K562 (cell line): ENCODE measurements around the gene INPP5K. TPM values are rescaled to one million over a fixed set of nuclear protein-coding genes. Genes with fewer than 3 reads are reported as not detected.

Source experiments
- ATAC-seq: fragments of 200-7000 bp; cut with Tn5 transposase; 3 replicates; pipeline ENCODE4 v1.9.1; 2020; ENCODE audit warnings: moderate library complexity
- BruUV-seq: library from RNA; stranded (reverse); fragments of 400-500 nt; replicated peaks from 2 replicates; lab custom pipeline; 2021; lab: Mats Ljungman, UMichigan
- CTCF ChIA-PET: fragments of 300-600 bp; formaldehyde crosslinking; extraction: SDS; loops from one replicate; lab custom pipeline; 2021; ENCODE audit warnings: low intra/inter-chr PET ratio; lab: Yijun Ruan, JAX
- POLR2A ChIA-PET: fragments of 300-600, 350-650 bp; sonication (Branson Sonifier 250); formaldehyde crosslinking; extraction: SDS; loops from one replicate; lab custom pipeline; 2021; ENCODE audit warnings: antibody characterized with exemption, inconsistent platforms; lab: Yijun Ruan, JAX
- DNase-seq, 4 experiments: peaks; one replicate each; pipeline versions ENCODE4 v3.0.0 to v3.0.0-alpha.2; 2011 to 2018; ENCODE audit warnings: low spot score in 3 of 4, mixed read lengths in 3 of 4; ENCODE audit errors: extremely low read depth in 1 of 4
- FAIRE-seq: peaks from 2 replicates; lab custom pipeline; 2011; peaks lifted over from hg19 to GRCh38; lab: Jason Lieb, UNC
- H2AFZ ChIP-seq: 2 replicates; pipeline ENCODE4 v1.6.0; 2011; ENCODE audit warnings: low read depth, low read length, control low read depth, inconsistent platforms
- H3K27ac ChIP-seq: fragments of 200-600 bp; 3 replicates; pipeline ENCODE4 v1.8.0; 2011; ENCODE audit warnings: low read depth, mild to moderate bottlenecking, control low read depth, inconsistent platforms, low read length, moderate library complexity, mixed read lengths; ENCODE audit errors: extremely low read depth
- H3K27me3 ChIP-seq, 2 experiments: fragments of 300-600 bp in 1 of 2; 2 replicates in 1 of 2; 3 replicates in 1 of 2; pipeline versions ENCODE4 v1.6.0 to v1.8.0; 2011; ENCODE audit warnings: inconsistent platforms in 2 of 2, low read length in 2 of 2, mild to moderate bottlenecking in 1 of 2, mixed read lengths in 1 of 2, moderate library complexity in 1 of 2; ENCODE audit not compliant: control insufficient read depth in 2 of 2, insufficient read depth in 2 of 2
- H3K36me3 ChIP-seq: fragments of 300-600 bp; 3 replicates; pipeline ENCODE4 v1.8.0; 2011; ENCODE audit warnings: mild to moderate bottlenecking, low read length, inconsistent platforms; ENCODE audit not compliant: control insufficient read depth, insufficient read depth
- H3K4me1 ChIP-seq, 2 experiments: fragments of 200-600 bp in 1 of 2; replicated peaks in 1 of 2; 2 replicates in 1 of 2; 3 replicates in 1 of 2; pipeline versions ENCODE4 v1.5.1 to v1.8.0; 2011; ENCODE audit warnings: inconsistent platforms in 2 of 2, low read length in 2 of 2, mild to moderate bottlenecking in 1 of 2, mixed read lengths in 1 of 2, moderate library complexity in 1 of 2; ENCODE audit not compliant: control insufficient read depth in 2 of 2, insufficient read depth in 2 of 2
- H3K4me2 ChIP-seq: 2 replicates; pipeline ENCODE4 v1.6.1; 2011; ENCODE audit warnings: low read length, control low read depth, inconsistent platforms, mixed read lengths; ENCODE audit not compliant: insufficient read depth
- H3K4me3 ChIP-seq: fragments of 200-600 bp; sonication (generic), shearing (Covaris generic); 2 replicates; pipeline ENCODE4 v1.5.1; 2016; ENCODE audit warnings: control low read depth, inconsistent platforms
- H3K79me2 ChIP-seq: fragments of 200-600 bp; 3 replicates; pipeline ENCODE4 v1.8.0; 2011; ENCODE audit warnings: low read length, inconsistent platforms; ENCODE audit not compliant: control insufficient read depth, insufficient read depth
- H3K9ac ChIP-seq, 2 experiments: 2 replicates each; pipeline versions ENCODE4 v1.6.0 to v1.6.1; 2011; ENCODE audit warnings: low read depth in 2 of 2, low read length in 2 of 2, control low read depth in 1 of 2, inconsistent platforms in 1 of 2, mild to moderate bottlenecking in 1 of 2, mixed read lengths in 1 of 2; ENCODE audit not compliant: insufficient read depth in 1 of 2
- H3K9me1 ChIP-seq: one replicate; pipeline ENCODE4 v1.6.0; 2011; ENCODE audit warnings: inconsistent platforms, mild to moderate bottlenecking, low read length, moderate library complexity; ENCODE audit not compliant: control insufficient read depth, insufficient read depth
- H3K9me3 ChIP-seq: replicated peaks from 2 replicates; pipeline ENCODE4 v1.5.1; 2011; ENCODE audit warnings: low read depth, low read length, inconsistent platforms; ENCODE audit not compliant: control insufficient read depth, insufficient read depth
- H4K20me1 ChIP-seq: replicated peaks from 2 replicates; pipeline ENCODE4 v1.6.1; 2011; ENCODE audit warnings: low read length, inconsistent platforms, mixed read lengths; ENCODE audit not compliant: control insufficient read depth, insufficient read depth
- C11orf30 ChIP-seq: fragments of 450-650 bp; IDR thresholded peaks from 2 replicates; pipeline ENCODE4 v1.6.1; 2016; ENCODE audit warnings: low read depth, mild to moderate bottlenecking
- HOXB6 ChIP-seq: fragments of 250-450 bp; sonication (Bioruptor Pico); IDR thresholded peaks from 2 replicates; pipeline ENCODE4 v1.5.1; 2022; ENCODE audit warnings: mild to moderate bottlenecking, borderline replicate concordance
- ZNF316 ChIP-seq: fragments of 450-650 bp; IDR thresholded peaks from 2 replicates; pipeline ENCODE4 v1.6.1; 2016
- WGBS: fragments of 100-300 bp; shearing (Covaris generic); methylation state at CpG from one replicate; pipeline ENCODE4 v1.1.6; 2016; ENCODE audit warnings: low coverage, mixed read lengths; ENCODE audit not compliant: insufficient coverage; ENCODE audit errors: missing lambda C conversion rate; 5-methylcytosine and 5-hydroxymethylcytosine counted together
- in situ Hi-C: fragments of 300-500 bp; cut with MboI; formaldehyde crosslinking; loops from 4 replicates; pipeline ENCODE4 v1.15.0; 2018; ENCODE audit warnings: inconsistent platforms, mixed read lengths
- intact Hi-C: fragments of 100-400 bp; cut with micrococcal nuclease; formaldehyde crosslinking; loops from 2 replicates; pipeline ENCODE4 v1.14.2; 2022
- polyA plus RNA-seq, 8 experiments: library from polyadenylated mRNA; depleted of rRNA in 4 of 8; stranded (reverse) in 5 of 8; unstranded in 3 of 8; fragments of >200 nt; fragmentation: Nextera tagmentation in 2 of 8; fragmentation: Illumina TruSeq in 1 of 8; extraction: Ambion mirVana in 2 of 8; extraction: Trizol in 1 of 8; gene quantifications; 2 replicates each; pipeline versions ENCODE4 v1.2.1 to v1.2.3, GENCODE V29; 2011 to 2014; ENCODE audit warnings: inconsistent platforms in 1 of 8, missing spikeins in 1 of 8
- total RNA-seq, 7 experiments: library from RNA; depleted of rRNA in 6 of 7; stranded (reverse); fragments of >200 nt in 6 of 7; fragmentation: Illumina TruSeq in 2 of 7; extraction: Trizol in 2 of 7; gene quantifications; 2 replicates each; pipeline versions ENCODE4 v1.2.1 to v1.2.3, GENCODE V29; 2011 to 2021; ENCODE audit warnings: low replicate concordance in 1 of 7
- TF ChIP-seq, protein P1 (sequence below), 2 experiments: fragments of 450-650 bp in 1 of 2; IDR thresholded peaks; 2 replicates each; pipeline ENCODE4 v1.6.1; 2011 to 2017; ENCODE audit warnings: low read depth in 2 of 2, antibody characterized with exemption in 1 of 2, borderline replicate concordance in 1 of 2, low read length in 1 of 2, mild to moderate bottlenecking in 1 of 2, mixed read lengths in 1 of 2; ENCODE audit not compliant: control insufficient read depth in 1 of 2
- TF ChIP-seq, protein P2 (sequence below): fragments of 250-450 bp; sonication (Bioruptor Pico); IDR thresholded peaks from 2 replicates; pipeline ENCODE4 v1.8.0; 2021; ENCODE audit warnings: mild to moderate bottlenecking, moderate library complexity

INPP5K gene
- total and polyA plus RNA-seq, 9 of the 15 experiments (the other 6 are each of a cell fraction or from before 2014, with no cell fraction given): 0.63 to 15.1 (median 10.1) TPM

DNA sequence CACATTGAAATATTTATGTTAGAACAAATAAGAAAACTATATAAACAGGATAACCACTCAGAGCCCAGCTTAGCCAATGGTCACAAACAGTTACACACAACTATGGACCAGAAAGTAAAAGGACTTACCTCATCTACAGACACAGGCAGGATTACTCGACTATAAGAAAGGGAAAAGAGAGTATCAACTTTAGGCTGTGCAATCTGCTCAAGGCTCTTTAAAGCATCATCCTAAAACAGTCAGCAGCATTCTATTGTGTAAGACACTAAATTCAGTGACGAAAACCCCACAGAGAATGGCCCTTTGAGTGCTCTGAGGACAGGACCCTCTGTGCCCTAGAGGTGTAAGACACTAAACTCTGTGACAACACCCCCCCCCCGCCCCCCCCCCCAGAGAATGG, 42.0 kb upstream of the INPP5K start (continued):
- TF ChIP-seq, protein P1, sequence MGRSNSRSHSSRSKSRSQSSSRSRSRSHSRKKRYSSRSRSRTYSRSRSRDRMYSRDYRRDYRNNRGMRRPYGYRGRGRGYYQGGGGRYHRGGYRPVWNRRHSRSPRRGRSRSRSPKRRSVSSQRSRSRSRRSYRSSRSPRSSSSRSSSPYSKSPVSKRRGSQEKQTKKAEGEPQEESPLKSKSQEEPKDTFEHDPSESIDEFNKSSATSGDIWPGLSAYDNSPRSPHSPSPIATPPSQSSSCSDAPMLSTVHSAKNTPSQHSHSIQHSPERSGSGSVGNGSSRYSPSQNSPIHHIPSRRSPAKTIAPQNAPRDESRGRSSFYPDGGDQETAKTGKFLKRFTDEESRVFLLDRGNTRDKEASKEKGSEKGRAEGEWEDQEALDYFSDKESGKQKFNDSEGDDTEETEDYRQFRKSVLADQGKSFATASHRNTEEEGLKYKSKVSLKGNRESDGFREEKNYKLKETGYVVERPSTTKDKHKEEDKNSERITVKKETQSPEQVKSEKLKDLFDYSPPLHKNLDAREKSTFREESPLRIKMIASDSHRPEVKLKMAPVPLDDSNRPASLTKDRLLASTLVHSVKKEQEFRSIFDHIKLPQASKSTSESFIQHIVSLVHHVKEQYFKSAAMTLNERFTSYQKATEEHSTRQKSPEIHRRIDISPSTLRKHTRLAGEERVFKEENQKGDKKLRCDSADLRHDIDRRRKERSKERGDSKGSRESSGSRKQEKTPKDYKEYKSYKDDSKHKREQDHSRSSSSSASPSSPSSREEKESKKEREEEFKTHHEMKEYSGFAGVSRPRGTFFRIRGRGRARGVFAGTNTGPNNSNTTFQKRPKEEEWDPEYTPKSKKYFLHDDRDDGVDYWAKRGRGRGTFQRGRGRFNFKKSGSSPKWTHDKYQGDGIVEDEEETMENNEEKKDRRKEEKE (IDR thresholded peaks at IDR 0.05; ENCODE audit: borderline replicate concordance in 1 of 2, control insufficient read depth in 1 of 2, low read depth in 2 of 2, low read length in 1 of 2): no peak
- TF ChIP-seq HOXB6 (CRISPR knock-in tag): no peak

DNA sequence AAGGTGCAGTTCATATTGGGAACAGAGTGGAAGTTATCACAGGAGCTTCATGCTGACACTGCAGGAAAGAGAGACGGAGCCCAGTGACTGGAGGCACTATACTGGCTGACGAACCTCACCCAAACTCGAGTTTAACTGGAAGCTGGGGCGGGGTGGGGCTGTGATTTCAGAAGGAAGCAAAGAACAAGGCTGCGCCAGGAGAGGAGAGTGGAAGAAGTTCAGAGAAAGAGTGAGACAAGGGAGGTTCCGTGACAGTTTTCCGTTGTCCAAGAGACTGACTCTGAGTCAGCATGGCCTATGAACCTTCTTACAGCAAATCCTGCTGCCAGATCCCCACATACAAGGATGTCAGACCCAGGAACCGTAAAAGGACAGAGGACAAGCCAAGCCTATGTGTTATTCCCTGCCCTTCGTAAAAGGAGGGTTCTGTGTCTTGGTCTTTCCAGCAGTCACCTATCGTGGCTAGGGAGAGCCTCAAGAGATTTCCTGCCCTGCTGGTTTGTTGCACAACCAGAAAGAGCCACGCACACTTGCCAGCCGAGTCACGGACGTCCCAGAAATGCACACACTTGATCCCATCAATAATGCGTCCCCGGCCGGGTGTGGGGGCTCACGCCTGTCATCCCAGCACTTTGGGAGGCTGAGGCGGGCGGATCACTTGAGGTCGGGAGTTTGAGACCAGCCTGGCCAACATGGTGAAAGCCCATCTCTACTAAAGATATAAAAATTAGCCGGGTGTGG, 41.1 kb upstream of the INPP5K start:
- peaks cover 39% of the 10 kb centered on the region for H3K79me2 ChIP-seq
- TF ChIP-seq C11orf30: peak; percentile 29; the same call in 1 of the 2 replicates
- TF ChIP-seq, protein P2, sequence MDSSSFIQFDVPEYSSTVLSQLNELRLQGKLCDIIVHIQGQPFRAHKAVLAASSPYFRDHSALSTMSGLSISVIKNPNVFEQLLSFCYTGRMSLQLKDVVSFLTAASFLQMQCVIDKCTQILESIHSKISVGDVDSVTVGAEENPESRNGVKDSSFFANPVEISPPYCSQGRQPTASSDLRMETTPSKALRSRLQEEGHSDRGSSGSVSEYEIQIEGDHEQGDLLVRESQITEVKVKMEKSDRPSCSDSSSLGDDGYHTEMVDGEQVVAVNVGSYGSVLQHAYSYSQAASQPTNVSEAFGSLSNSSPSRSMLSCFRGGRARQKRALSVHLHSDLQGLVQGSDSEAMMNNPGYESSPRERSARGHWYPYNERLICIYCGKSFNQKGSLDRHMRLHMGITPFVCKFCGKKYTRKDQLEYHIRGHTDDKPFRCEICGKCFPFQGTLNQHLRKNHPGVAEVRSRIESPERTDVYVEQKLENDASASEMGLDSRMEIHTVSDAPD (CRISPR knock-in tag): no peak
- peak; percentile 43; the same call in 1 of the 2 replicates for TF ChIP-seq ZNF316
- H3K4me1 ChIP-seq: peaks cover 8 to 27% of the 10 kb centered on the region in 2 experiments; a peak in 4 of 5 replicates
- intact Hi-C loops (no loop called here), in situ Hi-C loops (no loop called here)
- WGBS: 84% methylated on average over 15 of the region's 22 CpGs
- H3K27me3 ChIP-seq: no peaks in the 10 kb centered on the region
- FAIRE-seq (no peak), ATAC-seq (no peak), DNase-seq (no peak)
- H2AFZ ChIP-seq: no peak overlapping the region
- H3K9me3 ChIP-seq: no peaks in the 10 kb centered on the region
- H3K9ac ChIP-seq: no peak overlapping the region; a peak in 1 of 4 replicates
- no peak overlapping the region for H3K4me2 ChIP-seq
- H3K27ac ChIP-seq: no peak overlapping the region
- peaks cover 46% of the 10 kb centered on the region; the same call in 2 of the 3 replicates for H3K36me3 ChIP-seq
- no peak overlapping the region for H3K4me3 ChIP-seq
- BruUV-seq: no TSS peak
- POLR2A ChIA-PET: no interaction called here
- H3K9me1 ChIP-seq: no peaks in the 10 kb centered on the region
- H4K20me1 ChIP-seq: peaks cover 18% of the 10 kb centered on the region
- CTCF ChIA-PET: no interaction called here
